Hippocampal formation (tissue), 2 donors: Measurements from ENCODE around the gene TMEM53.

Experiments used
- DNase-seq, 2 donors: peaks; one replicate each; lab custom pipeline; 2025; lab: John Stamatoyannopoulos, UW

TMEM53 gene

GRCh38 chr1:44628962-44629756 lies 45.1 kb downstream of the TMEM53 start:
- no peak for DNase-seq

DNA sequence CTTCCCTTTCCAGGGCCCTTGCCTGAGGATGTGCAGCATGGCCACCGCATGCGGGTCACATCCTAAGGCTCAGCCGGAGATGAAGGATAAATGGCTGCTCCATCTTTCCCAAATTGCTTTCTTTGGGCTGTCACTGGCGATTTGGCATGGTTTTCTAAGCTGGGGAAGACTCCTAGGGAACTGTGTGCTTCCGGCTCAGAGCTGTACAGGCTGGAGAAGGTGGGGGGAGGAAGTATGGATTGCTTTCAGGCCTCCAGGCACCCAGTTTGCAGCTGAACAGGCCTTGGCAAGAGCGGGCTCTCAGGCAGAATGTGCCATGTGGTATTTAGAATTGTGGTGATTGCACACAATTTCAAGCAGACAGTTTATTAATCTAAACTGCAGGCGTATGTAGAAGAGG lies 48.9 kb downstream of the TMEM53 start:
- DNase-seq: no peak

DNA sequence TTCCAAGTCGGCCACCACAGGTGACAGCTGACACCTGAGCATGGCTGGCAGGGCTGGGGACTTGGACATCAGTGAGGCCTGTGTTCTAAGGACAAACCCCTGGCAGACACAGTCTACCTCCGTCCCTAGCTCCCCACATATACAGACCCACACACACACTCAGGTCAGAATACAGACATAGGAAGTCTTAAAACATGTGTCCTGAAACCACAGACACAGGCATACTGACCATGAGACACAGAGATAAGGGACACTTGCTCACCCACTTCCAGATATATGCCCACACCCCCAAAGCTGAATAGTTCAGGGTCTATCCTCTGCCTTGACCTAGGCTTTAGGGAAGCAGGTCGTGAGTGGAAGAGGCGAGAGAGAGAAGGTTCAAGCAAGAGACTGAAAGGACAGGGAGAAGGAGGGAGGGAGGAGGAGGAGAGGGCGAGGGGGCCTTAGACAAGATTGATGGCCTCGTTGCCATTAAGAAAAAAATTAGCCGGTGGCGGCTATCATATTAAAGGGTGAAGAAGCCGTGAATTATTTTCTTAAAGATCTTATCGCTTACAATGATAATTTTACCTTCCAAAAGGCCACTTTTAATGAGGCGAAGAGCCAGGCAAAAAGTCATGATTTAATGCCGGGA lies 49.9 kb downstream of the TMEM53 start:
- DNase-seq: no peak

DNA sequence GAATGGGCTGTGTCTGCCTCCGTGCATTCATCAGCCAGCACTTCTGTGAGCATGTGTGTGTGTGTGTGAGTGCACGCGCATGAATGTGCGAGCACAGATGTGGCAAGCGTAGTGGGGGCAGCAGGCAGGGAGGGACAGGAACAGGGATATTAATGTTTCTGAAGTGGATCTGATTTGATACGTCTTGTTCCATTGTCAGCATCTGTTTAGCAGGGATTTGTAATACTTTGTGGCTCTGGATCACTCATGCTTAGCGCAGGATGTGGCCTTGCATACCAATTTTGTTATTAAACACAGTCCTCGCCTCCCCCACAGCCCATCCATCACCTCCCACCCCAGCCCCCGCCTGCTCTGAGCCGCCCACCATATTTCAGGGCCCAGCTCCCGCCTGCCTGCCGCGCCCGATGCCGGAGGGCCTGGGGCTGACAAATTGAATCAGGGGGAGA lies 52.4 kb downstream of the TMEM53 start:
- no peak for DNase-seq

GRCh38 chr1:44620072-44620471 lies 54.2 kb downstream of the TMEM53 start:
- no peak for DNase-seq

DNA sequence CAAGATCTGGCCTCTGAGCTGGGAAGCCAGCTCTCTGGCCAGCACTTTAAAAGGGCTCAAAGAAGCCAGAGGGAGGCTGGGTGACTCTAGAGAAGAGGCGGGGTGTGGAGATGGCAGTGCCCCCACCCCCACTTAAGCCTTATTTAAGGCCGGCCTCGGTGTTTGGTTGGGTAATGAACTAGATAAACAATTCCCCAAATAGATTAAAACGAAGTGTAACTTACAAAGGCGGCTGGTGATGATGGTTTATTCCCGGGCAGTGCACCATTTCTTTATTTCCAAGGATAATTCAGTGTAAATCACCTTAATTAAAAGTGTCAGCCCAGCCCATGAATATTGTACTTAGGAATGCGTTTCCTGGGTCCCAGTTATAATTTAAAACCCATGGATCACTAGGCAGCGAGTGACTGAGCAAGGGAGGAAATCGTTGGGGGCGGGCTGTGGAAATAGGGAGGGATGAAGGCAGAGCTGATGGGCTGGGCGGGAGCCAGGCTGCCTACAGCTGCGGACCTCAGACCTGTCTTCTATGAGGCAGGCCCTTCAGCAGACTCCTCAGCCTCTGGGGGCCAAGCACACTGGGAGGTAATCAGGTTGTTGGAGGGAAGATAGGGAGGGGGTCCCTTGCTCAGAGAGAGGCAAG lies 54.9 kb downstream of the TMEM53 start:
- DNase-seq: no peak

DNA sequence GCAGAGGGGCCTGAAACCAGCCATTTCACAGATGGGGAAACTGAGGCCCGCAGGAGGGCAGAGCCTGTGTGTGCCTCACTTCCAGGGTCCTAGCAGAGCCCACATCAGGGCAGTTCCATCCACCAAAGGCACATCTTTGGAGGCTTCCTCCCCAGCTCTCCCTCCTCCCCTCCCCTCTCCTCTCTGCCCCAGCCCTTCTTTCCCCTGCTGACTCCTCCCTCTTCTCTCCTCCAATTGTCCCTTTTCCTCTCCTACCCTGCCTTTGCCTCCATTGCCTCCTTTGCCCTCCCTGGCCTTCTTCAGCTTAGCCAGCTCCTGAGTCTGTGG lies 56.6 kb downstream of the TMEM53 start:
- DNase-seq: no peak

DNA sequence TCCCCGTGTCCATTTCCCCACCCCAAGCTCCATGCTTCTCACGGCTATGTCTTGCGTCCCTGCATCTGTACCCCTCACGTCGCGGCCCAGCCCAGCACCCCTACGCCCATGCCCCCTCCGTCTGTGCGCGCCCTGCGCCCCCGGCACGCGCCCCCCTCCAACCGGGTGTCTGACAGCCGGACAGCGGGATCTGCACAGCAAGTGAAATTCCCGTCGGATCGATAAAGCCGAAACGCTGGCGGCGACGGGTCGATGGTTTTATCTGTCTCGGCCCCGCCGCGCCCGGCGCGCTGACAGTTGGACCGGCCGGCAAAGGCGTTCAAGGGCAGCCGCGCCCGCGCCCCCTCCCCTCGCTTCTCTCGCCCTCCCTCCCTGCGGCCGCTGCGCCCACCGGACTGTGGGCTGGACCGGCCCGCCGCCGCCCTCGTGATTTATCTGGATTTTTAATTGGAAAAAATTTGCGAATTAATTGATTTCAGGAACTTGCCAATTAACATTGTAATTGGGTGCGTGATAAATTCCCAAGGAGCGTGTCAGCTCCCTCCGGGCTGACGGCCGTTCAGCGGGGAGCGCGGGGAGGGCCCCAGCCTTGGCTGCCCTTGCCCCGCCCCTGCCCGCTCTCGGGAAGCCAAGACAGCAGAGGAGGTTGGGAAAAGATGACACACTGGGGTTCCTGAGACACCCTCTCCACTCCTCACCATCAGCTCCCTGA lies 57.1 kb downstream of the TMEM53 start:
- DNase-seq: no peak

DNA sequence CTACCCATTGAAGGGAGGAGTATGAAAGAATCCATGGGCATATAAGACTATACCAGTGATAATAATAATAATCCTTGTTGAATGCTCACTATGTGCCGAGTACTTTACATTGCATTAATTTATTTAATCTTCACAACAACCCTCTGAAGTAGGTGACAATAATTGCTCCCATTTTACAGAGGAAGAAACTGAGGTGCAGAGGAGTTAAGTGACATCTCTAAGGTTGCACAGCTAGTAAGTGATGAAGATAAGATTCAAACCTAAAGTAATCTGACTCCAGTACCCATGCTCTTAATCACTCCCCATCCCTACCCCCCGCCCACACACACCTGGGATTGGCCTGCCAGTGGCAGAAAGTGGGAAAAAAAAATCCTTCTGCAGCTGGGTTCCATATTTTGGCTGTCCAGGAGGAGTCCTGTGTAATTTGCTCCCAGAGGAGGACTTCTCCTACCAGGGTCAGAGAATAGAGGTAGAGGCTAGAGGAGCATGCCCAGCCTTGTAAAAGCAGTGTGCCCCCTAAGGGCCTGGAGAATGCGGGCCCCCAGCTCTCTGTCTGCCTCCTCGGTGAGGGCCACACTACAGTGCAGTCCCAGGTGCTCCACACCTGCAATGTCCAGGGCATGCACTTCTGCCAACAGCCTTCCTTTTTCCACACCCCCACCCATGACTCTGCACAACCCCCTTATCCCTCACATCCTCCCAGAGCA lies 57.8 kb downstream of the TMEM53 start:
- no peak for DNase-seq

DNA sequence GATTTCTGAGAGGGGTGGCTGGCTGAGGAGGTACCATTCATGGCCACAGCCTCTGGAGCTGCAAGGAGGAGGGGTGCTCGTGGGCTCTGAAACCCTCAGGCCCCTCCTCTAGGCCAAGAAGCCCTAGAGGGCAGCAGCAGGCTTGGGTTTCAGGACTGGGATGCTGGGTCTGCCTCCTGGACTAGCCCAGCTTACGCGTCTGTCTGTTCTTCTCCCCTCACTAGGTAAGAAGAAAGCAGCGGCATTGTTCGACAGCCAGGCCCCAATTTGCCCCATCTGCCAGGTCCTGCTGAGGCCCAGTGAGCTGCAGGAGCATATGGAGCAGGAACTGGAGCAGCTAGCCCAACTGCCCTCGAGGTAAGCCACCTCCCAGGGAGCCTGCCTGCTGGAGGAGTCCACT lies 60.3 kb downstream of the TMEM53 start:
- DNase-seq: no peak

- DNase-seq: no peak
These were observed 62.4 kb downstream of the TMEM53 start for GRCh38 chr1:44611866-44612265.

GRCh38 chr1:44611419-44611818 lies 62.9 kb downstream of the TMEM53 start:
- DNase-seq: no peak

GRCh38 chr1:44610527-44611148 lies 63.6 kb downstream of the TMEM53 start:
- DNase-seq: no peak

GRCh38 chr1:44609768-44610526 lies 64.3 kb downstream of the TMEM53 start:
- DNase-seq: no peak

DNA sequence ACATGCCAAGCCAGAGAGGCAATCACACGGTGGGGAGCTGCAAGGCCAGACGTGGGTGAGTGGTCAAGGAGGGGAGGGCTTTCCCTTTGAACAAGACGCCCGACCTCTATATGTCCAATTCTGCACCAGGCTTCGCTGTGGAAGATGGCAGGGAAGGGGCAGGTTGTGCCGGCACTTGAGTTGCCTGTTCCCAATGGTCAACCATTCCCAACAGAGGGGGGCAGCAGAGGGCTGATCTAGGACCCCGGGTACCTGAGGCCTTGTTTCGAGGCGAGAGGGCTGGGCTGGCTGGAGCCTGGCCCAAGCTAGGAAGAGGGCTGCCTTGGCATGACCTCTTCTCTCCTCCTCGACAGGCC lies 64.9 kb downstream of the TMEM53 start:
- peak in 1 of 2 donors; percentile 16 for DNase-seq

GRCh38 chr1:44608141-44608540 lies 66.1 kb downstream of the TMEM53 start:
- no peak for DNase-seq

DNA sequence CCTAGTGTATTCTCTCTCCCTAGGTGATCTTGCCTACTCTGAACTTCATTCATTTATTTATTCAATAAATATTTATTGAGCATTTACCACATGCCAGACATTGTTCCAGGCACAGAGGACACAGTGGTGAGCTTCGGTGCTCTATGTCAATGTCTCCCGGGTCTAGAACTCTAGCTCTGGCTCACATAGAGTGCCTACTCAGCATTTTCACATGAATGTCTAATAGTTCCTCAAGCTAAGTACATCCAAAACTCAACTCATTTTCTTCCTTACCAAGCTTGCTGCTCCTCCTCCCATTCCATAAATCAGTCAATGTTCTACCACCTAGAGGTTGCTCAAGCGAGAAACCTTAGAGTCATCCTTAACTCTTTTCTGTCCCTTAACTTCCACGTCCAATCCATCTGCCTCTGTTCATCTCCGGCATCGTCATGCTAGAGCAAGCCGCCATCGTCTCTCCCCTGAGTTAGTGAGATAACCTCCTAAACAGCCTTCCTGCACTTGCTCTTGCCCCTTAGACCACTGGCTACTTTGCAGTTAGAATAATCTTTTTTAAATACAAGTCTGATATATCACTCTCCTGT lies 67.5 kb downstream of the TMEM53 start:
- DNase-seq: no peak

DNA sequence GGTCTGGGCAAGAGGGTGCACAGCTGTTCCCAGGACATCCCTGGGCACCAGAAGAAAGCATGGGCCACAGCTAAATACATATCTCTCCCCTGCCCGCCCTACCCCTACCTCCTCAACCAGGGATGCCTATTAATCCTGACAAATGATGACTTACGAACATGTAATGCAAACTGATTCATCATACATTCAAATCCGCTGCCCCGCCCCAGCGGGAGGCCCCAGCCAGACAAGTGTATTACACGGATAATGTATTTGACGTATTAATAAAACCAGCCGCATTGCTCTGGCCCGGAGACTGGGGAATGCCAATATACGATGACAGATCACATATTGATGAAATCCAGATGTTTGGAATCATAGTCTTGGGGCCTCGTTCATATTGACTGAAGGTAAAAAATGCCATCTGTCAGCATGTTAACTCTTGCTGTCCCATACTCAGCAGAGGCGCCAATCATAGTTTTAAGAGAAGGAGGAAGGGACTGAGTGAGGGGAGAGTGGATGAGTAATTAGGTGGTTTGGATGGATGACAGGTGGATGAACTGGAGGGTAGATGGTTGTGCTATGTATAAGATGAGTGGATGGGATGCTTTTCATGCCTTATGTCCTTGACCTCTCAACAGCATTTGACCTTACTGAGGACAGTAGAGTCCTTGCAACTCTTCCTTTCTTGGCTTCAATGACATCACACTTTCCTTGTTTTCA lies 68.2 kb downstream of the TMEM53 start:
- DNase-seq: no peak

DNA sequence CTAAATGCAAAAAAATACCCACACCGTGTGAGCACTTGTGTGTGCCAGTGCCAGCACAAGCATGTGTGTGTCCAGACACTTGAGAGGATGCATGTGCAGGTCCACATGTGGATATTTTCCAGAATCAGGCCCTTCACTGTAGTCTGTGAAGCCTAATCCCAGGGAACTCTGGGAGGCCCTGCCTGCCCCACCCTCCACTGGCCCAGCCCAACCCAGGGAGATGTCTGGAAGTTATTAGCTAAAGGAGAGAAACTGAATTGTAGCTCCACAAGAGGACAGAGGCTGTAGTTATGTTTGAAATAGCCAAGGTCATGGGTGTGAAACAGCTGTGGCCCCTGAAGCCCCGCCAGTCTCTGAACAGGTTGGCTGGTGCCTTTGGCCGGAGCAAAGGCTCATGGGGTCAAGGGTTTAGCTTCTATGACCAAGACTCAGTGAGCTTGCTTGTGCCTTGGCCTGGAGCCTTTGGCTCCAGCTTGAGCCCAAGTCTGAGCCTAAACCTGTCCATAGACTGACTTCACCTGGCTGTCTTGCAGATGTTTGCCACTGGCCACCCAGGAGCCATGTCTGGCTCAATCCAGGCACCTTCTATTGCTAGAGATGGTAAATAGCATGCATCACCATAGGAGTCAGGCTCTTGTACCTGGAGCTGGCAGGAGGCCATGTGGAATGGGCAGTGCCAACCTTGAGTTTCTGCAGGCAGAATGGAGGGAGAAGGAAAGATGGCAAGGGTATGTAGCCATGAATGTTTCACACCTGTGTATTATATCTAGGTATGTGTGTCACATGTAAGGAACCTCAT lies 69.9 kb downstream of the TMEM53 start:
- DNase-seq: no peak
